ENCODE measurements around the gene ASIC4.
A peak's percentile ranks its signal among the peaks of the same experiment; 100 is the strongest.

Gene ASIC4

DNA sequence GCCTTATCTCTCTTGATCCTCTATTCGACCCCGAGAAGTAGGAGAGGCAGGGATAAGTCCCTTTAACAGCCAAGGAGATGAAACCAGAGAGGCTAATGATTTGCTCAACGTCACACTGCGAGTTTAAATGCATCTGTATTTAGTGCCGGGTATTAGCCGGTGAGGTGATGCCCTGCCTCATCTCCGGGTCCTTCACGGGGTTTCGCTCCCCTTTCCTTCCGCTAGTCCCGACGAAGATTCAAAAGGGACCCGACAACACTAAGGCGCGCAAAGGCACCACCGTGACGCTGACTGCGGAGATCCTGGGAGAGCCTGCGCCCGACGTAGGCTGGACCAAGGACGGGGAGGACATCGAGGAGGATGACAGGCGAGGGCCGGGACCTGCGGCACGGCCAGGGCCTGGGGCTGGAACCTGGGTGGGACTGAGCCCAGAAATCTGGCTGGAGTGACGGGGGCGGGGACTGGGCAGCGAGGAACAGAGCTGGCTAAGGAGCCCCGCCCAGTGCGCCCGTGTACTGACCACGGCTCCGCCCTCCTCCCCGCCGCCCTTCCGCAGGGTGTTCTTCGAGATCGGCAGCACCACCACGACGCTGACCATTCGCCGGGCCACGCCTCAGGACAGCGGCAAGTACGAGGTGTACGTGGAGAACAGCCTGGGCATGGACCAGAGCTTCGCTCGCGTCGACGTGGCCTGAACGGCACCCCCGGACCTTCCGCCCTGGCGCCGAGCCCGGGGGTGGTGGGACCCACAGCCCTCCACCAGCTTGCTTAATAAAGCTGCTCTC lies 16.6 kb upstream of the ASIC4 start:
- DNase-seq (ENCODE audit: low read depth) = no peak
- H3K4me3 ChIP-seq (ENCODE audit: low read depth, low read length) = peak overlapping the region; percentile 67
- in situ Hi-C loops (cut with HindIII; ENCODE audit: low sequenced_read_pairs) = no loop called here
- TF ChIP-seq, protein P1, sequence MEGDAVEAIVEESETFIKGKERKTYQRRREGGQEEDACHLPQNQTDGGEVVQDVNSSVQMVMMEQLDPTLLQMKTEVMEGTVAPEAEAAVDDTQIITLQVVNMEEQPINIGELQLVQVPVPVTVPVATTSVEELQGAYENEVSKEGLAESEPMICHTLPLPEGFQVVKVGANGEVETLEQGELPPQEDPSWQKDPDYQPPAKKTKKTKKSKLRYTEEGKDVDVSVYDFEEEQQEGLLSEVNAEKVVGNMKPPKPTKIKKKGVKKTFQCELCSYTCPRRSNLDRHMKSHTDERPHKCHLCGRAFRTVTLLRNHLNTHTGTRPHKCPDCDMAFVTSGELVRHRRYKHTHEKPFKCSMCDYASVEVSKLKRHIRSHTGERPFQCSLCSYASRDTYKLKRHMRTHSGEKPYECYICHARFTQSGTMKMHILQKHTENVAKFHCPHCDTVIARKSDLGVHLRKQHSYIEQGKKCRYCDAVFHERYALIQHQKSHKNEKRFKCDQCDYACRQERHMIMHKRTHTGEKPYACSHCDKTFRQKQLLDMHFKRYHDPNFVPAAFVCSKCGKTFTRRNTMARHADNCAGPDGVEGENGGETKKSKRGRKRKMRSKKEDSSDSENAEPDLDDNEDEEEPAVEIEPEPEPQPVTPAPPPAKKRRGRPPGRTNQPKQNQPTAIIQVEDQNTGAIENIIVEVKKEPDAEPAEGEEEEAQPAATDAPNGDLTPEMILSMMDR (IDR thresholded peaks at IDR 0.05; ENCODE audit: low read depth, low read length, missing control alignments) = no peak

DNA sequence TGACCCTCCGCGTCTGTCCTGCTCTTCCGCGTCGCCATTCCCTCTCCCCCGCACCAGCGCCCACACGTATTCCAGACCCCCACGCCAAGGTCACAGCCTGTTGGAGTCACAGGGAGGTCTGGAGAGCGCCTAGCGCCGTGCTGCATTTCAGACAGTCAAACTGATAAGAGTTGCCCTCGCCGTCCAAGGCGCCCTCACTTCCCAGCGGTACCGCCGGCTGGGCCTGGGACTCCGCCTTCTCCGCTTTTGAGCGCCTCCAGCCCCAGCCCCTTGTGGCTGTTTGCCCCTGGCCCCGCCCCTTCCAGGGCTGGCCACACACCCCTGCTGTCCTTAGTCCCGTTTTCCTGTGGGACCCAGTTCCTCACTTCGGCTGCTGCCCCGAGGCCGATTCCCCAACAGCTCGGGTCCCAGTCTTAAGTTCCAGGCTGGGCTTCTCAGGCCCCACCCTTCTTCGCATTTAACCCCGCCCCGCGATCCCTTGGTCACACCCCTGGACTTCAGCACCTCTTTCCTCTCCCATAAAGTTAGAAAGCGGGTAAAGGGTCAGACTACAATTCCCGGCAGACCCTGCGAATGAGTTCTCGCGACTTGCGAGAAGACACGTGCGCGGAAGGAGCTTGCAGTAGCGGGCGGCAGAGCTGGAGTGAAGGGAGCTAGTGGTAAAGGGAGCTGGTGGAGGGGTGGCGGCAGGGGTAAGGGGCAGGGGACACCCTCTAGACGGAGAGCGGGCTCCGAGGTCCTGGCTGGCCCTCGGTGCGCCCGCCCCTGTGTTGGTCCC lies 15.8 kb upstream of the ASIC4 start, which contains the start of gene GMPPA:
GMPPA (plus strand) TSS at position 612 of the 778 bp plus-strand sequence. CDS start 1,085 bp downstream, outside the sequence.
- DNase-seq (ENCODE audit: low read depth) = peak; percentile 97
- TF ChIP-seq, protein P1 (IDR thresholded peaks at IDR 0.05; ENCODE audit: low read depth, low read length, missing control alignments) = peak; percentile 5
- in situ Hi-C loops (cut with HindIII; ENCODE audit: low sequenced_read_pairs) = no loop called here
- peak within 1 kb of the TSS; percentile 67 for H3K4me3 ChIP-seq (ENCODE audit: low read depth, low read length)

DNA sequence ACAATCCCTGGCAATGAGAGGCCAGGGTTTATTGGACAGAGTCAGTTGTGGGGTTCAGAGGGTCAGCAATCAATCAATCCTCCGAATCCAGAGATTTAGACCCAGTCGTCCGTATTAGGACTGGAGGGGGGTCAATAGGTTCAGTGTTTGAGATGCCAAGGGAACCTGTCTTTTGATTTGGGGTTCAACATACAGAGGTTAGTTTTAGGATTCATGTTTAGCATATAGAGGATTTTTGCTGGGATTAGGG lies 15.3 kb upstream of the ASIC4 start:
- TF ChIP-seq, protein P1 (IDR thresholded peaks at IDR 0.05; ENCODE audit: low read depth, low read length, missing control alignments) = no peak
- H3K4me3 ChIP-seq (ENCODE audit: low read depth, low read length) = peak overlapping the region; percentile 67

DNA sequence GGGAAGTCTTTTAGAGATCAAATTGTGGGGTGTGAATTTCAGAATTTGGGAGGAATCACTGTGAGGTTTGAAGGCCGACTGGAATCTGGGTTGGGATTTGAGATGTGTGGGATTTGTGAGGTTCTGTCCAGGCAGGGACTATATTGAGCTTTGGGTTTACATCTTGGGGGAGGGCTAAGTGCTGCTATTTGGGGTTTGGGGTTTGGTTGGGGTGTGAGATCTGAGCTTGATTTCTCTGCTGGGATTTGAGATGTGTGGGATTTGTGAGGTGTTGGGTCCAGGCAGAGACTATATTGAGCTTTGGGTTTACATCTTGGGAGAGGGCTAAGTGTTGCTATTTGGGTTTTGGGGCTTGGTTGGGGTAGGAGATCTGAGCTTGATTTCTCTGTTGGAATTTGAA lies 14.7 kb upstream of the ASIC4 start:
- in situ Hi-C loops (cut with HindIII; ENCODE audit: low sequenced_read_pairs) = no loop called here
- TF ChIP-seq, protein P1 (IDR thresholded peaks at IDR 0.05; ENCODE audit: low read depth, low read length, missing control alignments) = no peak
- no peak for DNase-seq (ENCODE audit: low read depth)
- peak overlapping the region; percentile 67 for H3K4me3 ChIP-seq (ENCODE audit: low read depth, low read length)

More for the DNA sequence above, 15.3 kb upstream of the ASIC4 start:
- in situ Hi-C loops (cut with HindIII; ENCODE audit: low sequenced_read_pairs) = no loop called here
- no peak for DNase-seq (ENCODE audit: low read depth)

DNA sequence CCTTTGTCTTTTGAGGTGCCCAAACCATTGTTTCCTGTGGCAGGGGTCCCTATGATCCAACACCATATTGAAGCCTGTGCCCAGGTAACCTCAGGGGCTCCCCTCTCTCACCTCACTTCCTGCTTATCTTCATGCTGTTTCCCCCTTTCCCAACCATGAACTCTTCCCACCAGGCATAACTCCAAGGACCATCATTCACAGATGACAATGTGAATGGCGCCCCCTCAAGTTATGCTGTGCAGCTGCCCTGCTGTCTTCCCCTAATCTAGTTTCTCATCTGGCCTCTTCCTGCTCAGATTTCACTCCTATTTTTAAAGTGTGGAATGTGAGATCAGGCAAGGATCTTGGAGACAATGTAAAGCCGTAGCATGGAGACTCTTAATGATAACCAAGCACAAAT lies 14.1 kb upstream of the ASIC4 start:
- TF ChIP-seq, protein P1 (IDR thresholded peaks at IDR 0.05; ENCODE audit: low read depth, low read length, missing control alignments) = peak; percentile 41
- no peak overlapping the region for H3K4me3 ChIP-seq (ENCODE audit: low read depth, low read length)
- in situ Hi-C loops (cut with HindIII; ENCODE audit: low sequenced_read_pairs) = no loop called here
- DNase-seq (ENCODE audit: low read depth) = no peak

DNA sequence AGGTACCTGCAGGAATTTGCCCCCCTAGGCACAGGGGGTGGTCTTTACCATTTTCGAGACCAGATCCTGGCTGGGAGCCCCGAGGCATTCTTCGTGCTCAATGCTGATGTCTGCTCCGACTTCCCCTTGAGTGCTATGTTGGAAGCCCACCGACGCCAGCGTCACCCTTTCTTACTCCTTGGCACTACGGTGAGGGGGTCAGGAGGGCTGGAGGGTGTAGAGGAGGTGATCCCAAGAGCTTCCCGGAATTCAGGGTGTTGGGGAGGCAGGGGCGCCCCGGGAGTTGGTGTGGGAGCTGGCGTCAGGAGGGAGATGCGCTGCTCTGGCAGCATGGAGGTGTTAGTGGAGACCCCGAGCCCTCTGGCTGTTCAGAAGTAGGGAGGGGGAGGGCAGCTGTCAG lies 12.4 kb upstream of the ASIC4 start:
- TF ChIP-seq, protein P1 (IDR thresholded peaks at IDR 0.05; ENCODE audit: low read depth, low read length, missing control alignments) = no peak
- H3K4me3 ChIP-seq (ENCODE audit: low read depth, low read length) = no peak overlapping the region
- DNase-seq (ENCODE audit: low read depth) = no peak
- in situ Hi-C loops (cut with HindIII; ENCODE audit: low sequenced_read_pairs) = no loop called here
